GM21723 (cell line): Measurements from ENCODE around the gene KLK15.

Experiments used
- ATAC-seq: cut with Tn5 transposase; IDR thresholded peaks from one replicate; pipeline ENCODE4 v1.9.1; 2021; ENCODE audit warnings: mild to moderate bottlenecking, moderate library complexity; ENCODE audit not compliant: unreplicated experiment

The KLK15 gene

GRCh38 chr19:50779504-50780457 lies 53.6 kb downstream of the KLK15 start:
- ATAC-seq, result no peak

- ATAC-seq, result no peak
Measured at GRCh38 chr19:50778906-50779430, 54.4 kb downstream of the KLK15 start.

- ATAC-seq, result no peak
Measured at GRCh38 chr19:50777830-50778303, 55.5 kb downstream of the KLK15 start.

GRCh38 chr19:50777261-50777660 lies 56.1 kb downstream of the KLK15 start:
- no peak for ATAC-seq

- no peak for ATAC-seq
Measured at GRCh38 chr19:50776131-50776530, 57.2 kb downstream of the KLK15 start.
